Measurements from ENCODE around the gene PRRX2.

PRRX2 gene

DNA sequence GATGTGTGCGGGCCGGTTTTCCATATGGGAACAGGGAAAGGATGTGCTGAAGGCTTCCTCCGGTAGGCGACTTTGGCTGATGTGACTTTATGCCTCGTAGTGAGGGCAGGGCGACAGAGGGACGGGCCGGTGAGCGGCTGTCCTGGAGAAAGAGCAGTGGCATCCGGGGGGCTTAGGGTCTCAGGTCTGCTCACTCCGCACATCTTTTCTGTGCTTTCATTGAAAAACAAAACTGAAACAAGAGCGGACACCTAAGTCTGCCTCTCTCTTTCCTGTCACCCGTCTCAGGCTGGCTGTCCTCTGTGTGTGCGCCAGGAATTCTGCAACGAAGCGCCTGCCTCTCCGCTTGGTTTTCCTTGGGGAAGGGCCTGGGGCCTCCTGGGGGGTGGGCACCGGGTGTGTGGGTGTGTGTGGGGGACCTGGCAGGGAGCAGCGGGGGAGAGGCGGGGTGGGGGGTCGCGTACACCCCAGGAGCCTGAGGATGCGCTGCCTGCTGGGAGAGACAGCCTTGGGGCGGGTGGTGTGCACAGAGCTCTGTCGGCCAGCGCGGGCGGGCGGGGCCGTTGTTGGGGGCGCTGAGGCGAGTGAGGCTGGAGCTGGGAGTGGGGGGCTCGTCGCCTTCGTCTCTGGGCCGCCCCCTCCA, 580 bp upstream of the PRRX2 start:
- no peak for TF ChIP-seq Cebpa-rat (IDR thresholded peaks at IDR 0.05)
- Histone ChIP-seq H4K20me1 (no peaks in the 10 kb centered on the region; the same call in 1 of the 2 replicates), H3K4me1 (0 out of 2 replicates have a peak, but pooled peaks cover 7% of the 10 kb centered on the region), H3K4me3 (no peak overlapping the region), H3K9me3 (no peaks in the 10 kb centered on the region), H3K36me3 (no peaks in the 10 kb centered on the region), H3K27ac (no peak overlapping the region), H3K9ac (no peak overlapping the region), H3K4me2 (no peak overlapping the region), H3K27me3 (peaks cover 46% of the 10 kb centered on the region)

DNA sequence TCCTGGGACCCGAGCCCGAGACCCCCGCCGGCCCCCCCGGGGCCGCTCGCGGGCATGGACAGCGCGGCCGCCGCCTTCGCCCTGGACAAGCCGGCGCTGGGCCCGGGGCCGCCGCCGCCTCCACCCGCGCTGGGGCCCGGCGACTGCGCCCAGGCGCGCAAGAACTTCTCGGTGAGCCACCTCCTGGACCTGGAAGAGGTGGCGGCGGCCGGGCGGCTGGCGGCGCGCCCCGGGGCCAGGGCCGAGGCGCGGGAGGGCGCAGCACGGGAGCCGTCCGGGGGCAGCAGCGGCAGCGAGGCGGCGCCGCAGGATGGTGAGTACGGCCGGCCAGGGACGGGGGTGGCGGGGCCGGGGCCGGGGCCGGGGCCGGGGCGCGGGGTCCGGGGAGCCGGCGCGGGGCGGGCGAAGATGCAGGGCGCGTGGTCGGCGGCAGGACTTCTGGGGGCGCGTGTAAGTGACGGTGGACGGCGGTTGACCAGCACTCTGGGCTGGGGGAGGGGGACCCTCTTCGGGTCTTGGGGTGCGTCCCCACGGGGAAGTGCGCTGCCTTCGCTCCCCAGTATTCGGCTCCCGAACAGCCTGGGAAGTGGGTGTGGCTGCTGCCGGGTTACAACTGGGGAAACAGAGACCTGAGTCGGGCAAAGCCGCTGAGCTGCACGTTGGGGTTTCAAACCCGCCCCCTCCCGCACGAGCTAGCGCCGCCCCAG, 520 bp downstream of the PRRX2 start:
- H3K9me3 ChIP-seq: no peaks in the 10 kb centered on the region
- H4K20me1 ChIP-seq: no peaks in the 10 kb centered on the region; the same call in 1 of the 2 replicates
- no peaks in the 10 kb centered on the region for H3K36me3 ChIP-seq
- peaks cover 46% of the 10 kb centered on the region for H3K27me3 ChIP-seq
- no peak overlapping the region for H3K4me2 ChIP-seq
- no peak for TF ChIP-seq Cebpa-rat (IDR thresholded peaks at IDR 0.05)
- no peak overlapping the region for H3K4me3 ChIP-seq
- no peak overlapping the region for H3K27ac ChIP-seq
- H3K4me1 ChIP-seq: 0 out of 2 replicates have a peak, but pooled peaks cover 9% of the 10 kb centered on the region
- no peak overlapping the region for H3K9ac ChIP-seq

- TF ChIP-seq Cebpa-rat (IDR thresholded peaks at IDR 0.05): no peak
- H3K27ac ChIP-seq: no peak overlapping the region
- no peaks in the 10 kb centered on the region; the same call in 1 of the 2 replicates for H4K20me1 ChIP-seq
- H3K27me3 ChIP-seq: peaks cover 46% of the 10 kb centered on the region
- H3K36me3 ChIP-seq: no peaks in the 10 kb centered on the region
- no peak overlapping the region for H3K9ac ChIP-seq
- no peaks in the 10 kb centered on the region for H3K9me3 ChIP-seq
- H3K4me1 ChIP-seq: 0 out of 2 replicates have a peak, but pooled peaks cover 9% of the 10 kb centered on the region
- H3K4me2 ChIP-seq: no peak overlapping the region
- no peak overlapping the region for H3K4me3 ChIP-seq
Observed at GRCh38 chr9:129666575-129666974, 1.1 kb downstream of the PRRX2 start.

- no peak for TF ChIP-seq Cebpa-rat (IDR thresholded peaks at IDR 0.05)
- Histone ChIP-seq H3K36me3 (no peaks in the 10 kb centered on the region), H3K4me3 (no peak overlapping the region), H3K9me3 (no peaks in the 10 kb centered on the region), H4K20me1 (no peaks in the 10 kb centered on the region; the same call in 1 of the 2 replicates), H3K4me1 (0 out of 2 replicates have a peak, but pooled peaks cover 9% of the 10 kb centered on the region), H3K9ac (no peak overlapping the region), H3K27ac (no peak overlapping the region), H3K4me2 (no peak overlapping the region), H3K27me3 (peaks cover 46% of the 10 kb centered on the region)
Observed at GRCh38 chr9:129667378-129667777, 1.9 kb downstream of the PRRX2 start.

DNA sequence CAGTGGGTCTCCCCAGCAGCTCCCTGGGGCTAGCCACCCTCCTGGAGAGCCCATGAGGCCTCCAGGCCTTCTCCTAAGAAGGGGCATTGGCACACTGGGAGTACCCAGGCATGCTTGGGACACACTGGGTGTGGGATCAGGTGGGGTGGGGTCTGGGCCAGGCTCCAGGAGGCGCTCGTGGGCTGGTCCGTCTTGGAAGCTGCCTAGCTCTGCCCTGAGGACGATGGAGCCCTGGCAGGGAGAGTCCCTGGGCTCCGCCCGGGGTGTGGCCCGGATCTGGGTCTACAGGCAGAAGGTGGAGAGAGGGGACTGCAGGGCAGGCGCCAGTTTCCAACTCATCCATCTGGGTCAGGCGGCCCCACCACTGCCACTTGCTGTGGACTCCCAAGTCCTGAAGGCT, 2.4 kb downstream of the PRRX2 start:
- peaks cover 46% of the 10 kb centered on the region for H3K27me3 ChIP-seq
- no peak overlapping the region for H3K4me2 ChIP-seq
- no peak overlapping the region for H3K9ac ChIP-seq
- H3K27ac ChIP-seq: no peak overlapping the region
- no peaks in the 10 kb centered on the region; the same call in 1 of the 2 replicates for H4K20me1 ChIP-seq
- 0 out of 2 replicates have a peak, but pooled peaks cover 9% of the 10 kb centered on the region for H3K4me1 ChIP-seq
- no peak for TF ChIP-seq Cebpa-rat (IDR thresholded peaks at IDR 0.05)
- no peak overlapping the region for H3K4me3 ChIP-seq
- no peaks in the 10 kb centered on the region for H3K9me3 ChIP-seq
- H3K36me3 ChIP-seq: no peaks in the 10 kb centered on the region

DNA sequence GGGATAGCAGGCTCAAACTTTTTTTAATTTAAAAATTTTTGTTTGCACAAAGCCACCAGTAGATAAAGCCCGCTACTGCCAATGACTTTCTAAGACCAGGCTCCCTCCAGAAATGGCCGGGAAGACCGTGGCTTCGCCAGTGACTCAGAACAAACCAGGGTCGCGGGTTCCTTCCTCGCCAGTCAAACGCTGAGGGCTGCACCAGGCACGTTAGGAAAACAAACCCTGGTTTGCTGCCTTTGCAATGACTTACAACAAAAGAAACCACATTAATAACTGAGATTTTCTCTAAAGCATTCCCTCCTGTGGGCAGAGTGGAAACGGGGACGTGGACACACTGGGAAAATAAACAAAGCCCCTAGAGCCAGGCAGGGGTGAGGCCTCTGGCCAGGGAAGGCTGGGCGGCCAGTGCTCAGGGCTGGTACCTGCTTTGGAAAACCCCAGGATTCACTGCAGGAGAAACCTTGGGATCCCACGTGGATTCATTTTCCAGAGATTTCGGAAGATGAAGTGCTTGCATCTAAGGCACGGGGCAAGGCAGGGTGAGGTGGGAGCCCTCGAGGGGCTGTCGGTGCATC, 3.8 kb downstream of the PRRX2 start:
- Histone ChIP-seq H4K20me1 (no peaks in the 10 kb centered on the region; the same call in 1 of the 2 replicates), H3K36me3 (no peaks in the 10 kb centered on the region), H3K4me1 (0 out of 2 replicates have a peak, but pooled peaks cover 9% of the 10 kb centered on the region), H3K9ac (no peak overlapping the region), H3K4me3 (no peak overlapping the region), H3K27ac (no peak overlapping the region), H3K9me3 (no peaks in the 10 kb centered on the region), H3K27me3 (peaks cover 35% of the 10 kb centered on the region), H3K4me2 (no peak overlapping the region)
- no peak for TF ChIP-seq Cebpa-rat (IDR thresholded peaks at IDR 0.05)

DNA sequence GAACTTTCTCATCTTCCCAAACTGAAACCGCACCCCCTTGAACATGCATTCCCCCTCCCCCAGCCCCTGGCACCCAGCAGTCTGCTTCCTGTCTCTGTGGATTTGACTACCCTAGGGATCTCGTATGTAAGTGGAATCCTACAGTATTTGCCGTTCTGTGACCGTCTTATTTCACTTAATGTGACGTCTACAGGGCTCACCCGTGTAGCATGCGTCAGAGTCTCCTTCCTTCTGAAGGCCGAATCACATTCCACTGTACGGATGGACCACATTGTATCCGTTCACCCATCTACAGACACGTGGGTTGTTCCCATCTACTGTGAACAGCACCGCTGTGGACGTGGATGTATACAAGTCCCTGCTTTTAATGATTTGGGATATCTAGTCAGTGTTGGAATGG, 4.5 kb downstream of the PRRX2 start:
- Histone ChIP-seq H3K4me2 (no peak overlapping the region), H3K36me3 (no peaks in the 10 kb centered on the region), H3K27ac (no peak overlapping the region), H3K9me3 (no peaks in the 10 kb centered on the region), H3K4me3 (no peak overlapping the region), H3K27me3 (peaks cover 28% of the 10 kb centered on the region), H3K4me1 (0 out of 2 replicates have a peak, but pooled peaks cover 9% of the 10 kb centered on the region), H4K20me1 (no peaks in the 10 kb centered on the region; the same call in 1 of the 2 replicates), H3K9ac (no peak overlapping the region)
- no peak for TF ChIP-seq Cebpa-rat (IDR thresholded peaks at IDR 0.05)

GRCh38 chr9:129671065-129671464, 5.6 kb downstream of the PRRX2 start:
- H3K4me3 ChIP-seq: no peak overlapping the region
- H3K27ac ChIP-seq: no peak overlapping the region
- TF ChIP-seq Cebpa-rat (IDR thresholded peaks at IDR 0.05): no peak
- no peaks in the 10 kb centered on the region for H3K36me3 ChIP-seq
- no peaks in the 10 kb centered on the region for H3K9me3 ChIP-seq
- H4K20me1 ChIP-seq: no peaks in the 10 kb centered on the region; the same call in 1 of the 2 replicates
- H3K27me3 ChIP-seq: peaks cover 17% of the 10 kb centered on the region; the same call in 1 of the 2 replicates
- 0 out of 2 replicates have a peak, but pooled peaks cover 9% of the 10 kb centered on the region for H3K4me1 ChIP-seq
- H3K4me2 ChIP-seq: no peak overlapping the region
- H3K9ac ChIP-seq: no peak overlapping the region

DNA sequence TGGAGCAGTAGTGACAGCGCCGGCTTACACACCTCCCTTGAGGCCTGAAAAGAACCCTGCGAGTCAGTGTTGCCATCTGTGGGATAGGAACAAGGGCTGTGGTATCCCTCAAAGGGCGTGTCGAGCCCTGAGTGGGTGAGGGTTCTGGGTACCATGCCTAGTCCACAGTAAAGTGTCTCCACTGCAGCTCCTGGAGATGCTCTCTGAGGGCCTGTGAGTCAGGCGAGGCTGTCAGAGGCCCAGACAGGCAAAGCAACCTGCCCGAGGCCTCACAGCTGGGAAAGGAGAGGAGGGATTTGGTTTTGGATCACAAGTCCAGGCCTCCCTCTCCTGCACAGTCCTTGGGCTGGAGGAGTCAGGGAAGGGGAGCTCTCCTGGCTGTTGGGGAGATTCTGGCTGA, 6.1 kb downstream of the PRRX2 start:
- Histone ChIP-seq H4K20me1 (no peaks in the 10 kb centered on the region; the same call in 1 of the 2 replicates), H3K27me3 (peaks cover 13% of the 10 kb centered on the region; the same call in 1 of the 2 replicates), H3K4me3 (no peak overlapping the region), H3K9ac (no peak overlapping the region), H3K36me3 (no peaks in the 10 kb centered on the region), H3K4me1 (0 out of 2 replicates have a peak, but pooled peaks cover 9% of the 10 kb centered on the region), H3K4me2 (no peak overlapping the region), H3K27ac (no peak overlapping the region), H3K9me3 (no peaks in the 10 kb centered on the region)
- no peak for TF ChIP-seq Cebpa-rat (IDR thresholded peaks at IDR 0.05)

All from BLaER1 (cell line).